ENCODE results near the gene CDK5RAP3.

GRCh38 chr17:47973541-47973940, 2.6 kb downstream of the CDK5RAP3 start:
- TF ChIP-seq MXI1 (IDR thresholded peaks at IDR 0.05; ENCODE audit: low read depth, low read length) = no peak
- TF ChIP-seq, protein P1, sequence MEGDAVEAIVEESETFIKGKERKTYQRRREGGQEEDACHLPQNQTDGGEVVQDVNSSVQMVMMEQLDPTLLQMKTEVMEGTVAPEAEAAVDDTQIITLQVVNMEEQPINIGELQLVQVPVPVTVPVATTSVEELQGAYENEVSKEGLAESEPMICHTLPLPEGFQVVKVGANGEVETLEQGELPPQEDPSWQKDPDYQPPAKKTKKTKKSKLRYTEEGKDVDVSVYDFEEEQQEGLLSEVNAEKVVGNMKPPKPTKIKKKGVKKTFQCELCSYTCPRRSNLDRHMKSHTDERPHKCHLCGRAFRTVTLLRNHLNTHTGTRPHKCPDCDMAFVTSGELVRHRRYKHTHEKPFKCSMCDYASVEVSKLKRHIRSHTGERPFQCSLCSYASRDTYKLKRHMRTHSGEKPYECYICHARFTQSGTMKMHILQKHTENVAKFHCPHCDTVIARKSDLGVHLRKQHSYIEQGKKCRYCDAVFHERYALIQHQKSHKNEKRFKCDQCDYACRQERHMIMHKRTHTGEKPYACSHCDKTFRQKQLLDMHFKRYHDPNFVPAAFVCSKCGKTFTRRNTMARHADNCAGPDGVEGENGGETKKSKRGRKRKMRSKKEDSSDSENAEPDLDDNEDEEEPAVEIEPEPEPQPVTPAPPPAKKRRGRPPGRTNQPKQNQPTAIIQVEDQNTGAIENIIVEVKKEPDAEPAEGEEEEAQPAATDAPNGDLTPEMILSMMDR (IDR thresholded peaks at IDR 0.05) = no peak
- TF ChIP-seq EP300 (IDR thresholded peaks at IDR 0.05; ENCODE audit: borderline replicate concordance in 1 of 2, low read depth in 1 of 2, low read length in 1 of 2) = no peak
- TF ChIP-seq EZH2phosphoT487 (IDR thresholded peaks at IDR 0.05; ENCODE audit: borderline replicate concordance, low read depth) = no peak

Data from SK-N-SH (cell line).